ENCODE data around the gene CSAG2. TPM values are rescaled to one million over a fixed set of nuclear protein-coding genes. Genes with fewer than 3 reads are reported as not detected.

Gene CSAG2
- total RNA-seq, 1 donor from 2014 or later, result not detected

GRCh38 chrX:152674135-152674534 is 34.9 kb downstream of the CSAG2 start:
- DNase-seq (ENCODE audit: low read depth, low spot score), result no peak

- no peak for DNase-seq (ENCODE audit: low read depth, low spot score)
Measured at GRCh38 chrX:152663086-152663485, 46.0 kb downstream of the CSAG2 start.

GRCh38 chrX:152658302-152658701 is 50.8 kb downstream of the CSAG2 start:
- DNase-seq (ENCODE audit: low read depth, low spot score), result no peak

Other genes starting within 250 kb of the CSAG2 start
- gene GABRQ, start 71.4 kb downstream of the CSAG2 start, total RNA-seq, result 0.04 TPM in 1 of 2 replicates, not detected in the other
- not detected in 2 replicates for gene MAGEA3, start 10.5 kb downstream of the CSAG2 start, total RNA-seq
- gene MAGEA2B, start 5.4 kb upstream of the CSAG2 start, total RNA-seq, result not detected in 2 replicates
- gene CSAG1, start 24.4 kb upstream of the CSAG2 start, total RNA-seq, result not detected in 2 replicates
- gene MAGEA12, start 24.5 kb upstream of the CSAG2 start, total RNA-seq, result not detected in 2 replicates
- gene MAGEA2, start 44.6 kb upstream of the CSAG2 start, total RNA-seq, result not detected in 2 replicates
- not detected in 2 replicates for gene CSAG3, start 49.9 kb upstream of the CSAG2 start, total RNA-seq
- gene MAGEA6, start 60.4 kb upstream of the CSAG2 start, total RNA-seq, result not detected in 2 replicates
- 22.0 and 26.1 TPM in 2 replicates for gene CETN2, start 121.5 kb upstream of the CSAG2 start, total RNA-seq
- gene NSDHL, start 121.8 kb upstream of the CSAG2 start, total RNA-seq, result 24.9 and 38.1 TPM in 2 replicates
- 15.8 and 33.3 TPM in 2 replicates for gene ZNF185, start 188.8 kb upstream of the CSAG2 start, total RNA-seq